ENCODE results near the gene CCSER1.
"Not testable (repeated sequence)": the region's sequence is repeated elsewhere in the genome, so short reads cannot be mapped to it uniquely, and the experiment has no call there.

CCSER1 gene

DNA sequence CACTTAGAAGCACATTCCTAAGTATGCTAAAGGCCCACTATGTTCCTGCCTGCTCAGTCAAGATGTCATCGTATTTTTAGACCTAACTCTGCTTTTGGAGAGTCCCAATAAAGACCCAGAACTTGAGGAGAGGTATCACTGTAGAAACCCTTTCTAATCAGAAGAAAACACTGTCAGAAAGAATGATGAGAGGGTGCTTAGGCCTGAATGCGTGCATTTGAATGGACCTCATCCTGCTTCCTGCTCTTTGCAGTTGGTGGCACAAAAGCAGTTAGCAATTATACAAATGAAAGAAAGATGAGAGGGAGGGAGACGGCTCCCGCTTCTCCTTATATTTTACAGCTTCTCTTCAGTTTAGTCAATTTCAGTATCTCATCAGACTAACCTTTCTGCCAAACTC, 987.2 kb downstream of the CCSER1 start:
- DNase-seq (ENCODE audit: low read depth in 1 of 2, low spot score in 1 of 2): no peak

DNA sequence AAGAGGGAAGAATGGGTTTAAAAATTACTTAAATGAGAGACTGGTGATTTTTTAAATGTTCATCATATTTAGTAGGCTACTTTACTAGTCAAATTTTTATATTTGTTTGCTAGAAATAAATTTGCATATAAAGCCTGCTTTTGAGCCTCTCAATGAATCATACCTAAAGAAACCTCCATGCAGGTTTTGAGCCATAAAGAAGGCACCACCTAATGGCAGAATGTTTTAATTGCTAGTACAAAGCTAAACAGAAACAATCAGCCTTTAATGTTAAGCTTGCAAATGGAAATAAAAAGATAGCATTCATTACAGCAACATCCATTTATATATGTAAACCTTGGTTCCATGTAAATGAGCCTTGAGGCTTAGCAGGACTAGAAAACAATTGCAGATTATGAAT, 989.7 kb downstream of the CCSER1 start:
- no peak for DNase-seq (ENCODE audit: low read depth in 1 of 2, low spot score in 1 of 2)

GRCh38 chr4:91118597-91118996, 991.4 kb downstream of the CCSER1 start:
- no peak for DNase-seq (ENCODE audit: low read depth in 1 of 2, low spot score in 1 of 2)

DNA sequence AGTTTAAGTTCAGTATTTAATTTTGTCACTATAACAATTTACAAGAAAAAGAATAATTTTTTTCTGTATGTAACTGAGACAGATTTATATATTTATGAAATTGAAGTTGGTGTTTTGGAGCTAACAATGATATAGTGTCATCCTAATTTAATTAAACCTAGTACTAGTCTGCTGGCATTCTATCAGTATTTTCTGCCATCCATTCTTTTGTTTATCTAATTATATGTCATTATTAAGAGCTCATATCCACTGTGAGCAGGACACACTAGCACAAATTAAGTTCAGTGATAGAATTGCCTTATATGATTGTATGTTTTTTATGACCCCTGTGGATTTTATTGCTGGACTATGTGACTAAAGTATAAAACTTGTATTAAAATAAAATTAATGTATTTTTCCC, 996.5 kb downstream of the CCSER1 start:
- no peak for DNase-seq (ENCODE audit: low read depth in 1 of 2, low spot score in 1 of 2)

- DNase-seq (ENCODE audit: low read depth in 1 of 2, low spot score in 1 of 2): no peak
Observed at GRCh38 chr4:91127192-91127591, 1000.0 kb downstream of the CCSER1 start.

DNA sequence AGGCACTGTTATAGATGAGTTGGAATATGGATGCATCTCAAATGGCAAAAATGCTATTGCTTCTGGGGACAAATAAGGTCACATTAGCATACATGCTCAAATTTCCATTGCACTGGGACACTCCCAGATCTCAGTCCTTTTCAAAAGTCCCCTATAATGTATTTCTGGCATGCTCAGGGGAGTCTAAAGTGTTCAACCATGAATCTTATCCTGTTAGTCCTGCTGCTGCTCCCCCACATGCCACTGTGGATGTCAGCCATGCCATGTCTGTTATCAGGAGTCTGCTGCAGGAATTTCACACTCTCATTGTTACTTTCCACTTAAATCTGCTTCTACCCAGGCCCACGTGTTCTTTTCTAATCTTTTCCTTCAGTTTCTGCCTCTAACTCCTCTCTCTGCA, 1000.6 kb downstream of the CCSER1 start:
- DNase-seq (ENCODE audit: low read depth in 1 of 2, low spot score in 1 of 2): no peak

DNA sequence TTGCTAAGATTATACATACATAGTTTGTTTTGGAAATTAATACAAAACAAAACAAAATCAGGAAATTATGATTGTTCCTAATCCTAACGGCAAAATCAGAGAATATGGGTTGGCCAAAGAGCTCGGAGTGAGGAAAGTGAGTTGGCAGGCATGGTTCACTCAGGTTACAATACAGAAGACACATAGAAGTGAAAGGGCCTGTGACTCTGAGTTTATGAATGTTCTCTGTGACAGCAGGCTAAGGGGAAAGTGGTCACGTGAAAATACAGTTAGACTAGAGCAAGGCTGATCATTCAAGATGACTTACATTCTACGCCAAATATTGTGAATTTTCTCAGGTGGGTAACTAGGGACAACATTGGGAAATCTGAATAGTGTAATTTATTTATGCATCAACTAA, 1001.3 kb downstream of the CCSER1 start:
- DNase-seq (ENCODE audit: low read depth in 1 of 2, low spot score in 1 of 2): no peak

- no peak for DNase-seq (ENCODE audit: low read depth in 1 of 2, low spot score in 1 of 2)
Observed at GRCh38 chr4:91147067-91147466, 1019.9 kb downstream of the CCSER1 start.

DNA sequence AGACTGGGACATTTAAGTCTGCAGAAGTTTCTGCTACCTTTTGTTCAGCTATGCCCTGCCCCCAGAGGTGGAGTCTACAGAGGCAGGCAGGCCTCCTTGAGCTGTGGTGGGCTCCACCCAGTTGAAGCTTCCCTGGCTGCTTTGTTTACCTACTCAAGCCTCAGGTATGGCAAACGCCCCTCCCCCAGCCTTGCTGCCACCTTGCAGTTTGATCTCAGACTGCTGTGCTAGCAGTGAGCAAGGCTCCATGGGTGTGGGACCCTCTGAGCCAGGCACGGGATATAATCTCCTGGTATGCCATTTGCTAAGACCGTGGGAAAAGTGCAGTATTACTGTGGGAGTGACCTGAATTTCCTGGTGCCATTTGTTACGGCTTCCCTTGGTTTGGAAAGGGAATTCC, 1026.8 kb downstream of the CCSER1 start:
- DNase-seq (ENCODE audit: low read depth in 1 of 2, low spot score in 1 of 2): not testable (repeated sequence)

GRCh38 chr4:91167864-91168653, 1040.9 kb downstream of the CCSER1 start:
- DNase-seq (ENCODE audit: low read depth in 1 of 2, low spot score in 1 of 2): not testable (repeated sequence)

DNA sequence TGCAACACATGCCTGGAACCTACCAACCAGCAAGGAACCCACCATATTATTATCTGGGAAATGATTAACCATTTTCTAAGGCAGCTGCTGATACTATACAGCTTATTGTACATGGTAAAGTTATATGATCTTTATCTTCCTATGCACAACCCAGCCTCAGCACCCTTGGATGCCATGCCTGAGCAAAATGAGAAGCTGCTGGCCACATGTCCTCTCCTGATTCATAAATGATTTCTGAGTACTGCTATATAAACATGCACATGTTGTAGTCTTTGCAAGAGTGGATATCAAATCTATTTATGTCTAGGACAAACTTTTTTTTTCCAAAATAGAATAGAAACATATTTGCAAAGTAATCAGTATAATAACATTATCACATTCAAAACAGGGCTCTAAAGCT, 1043.6 kb downstream of the CCSER1 start:
- DNase-seq (ENCODE audit: low read depth in 1 of 2, low spot score in 1 of 2): no peak

GRCh38 chr4:91171217-91171616, 1044.0 kb downstream of the CCSER1 start:
- DNase-seq (ENCODE audit: low read depth in 1 of 2, low spot score in 1 of 2): no peak

GRCh38 chr4:91185061-91185460, 1057.9 kb downstream of the CCSER1 start:
- DNase-seq (ENCODE audit: low read depth in 1 of 2, low spot score in 1 of 2): not testable (repeated sequence)

DNA sequence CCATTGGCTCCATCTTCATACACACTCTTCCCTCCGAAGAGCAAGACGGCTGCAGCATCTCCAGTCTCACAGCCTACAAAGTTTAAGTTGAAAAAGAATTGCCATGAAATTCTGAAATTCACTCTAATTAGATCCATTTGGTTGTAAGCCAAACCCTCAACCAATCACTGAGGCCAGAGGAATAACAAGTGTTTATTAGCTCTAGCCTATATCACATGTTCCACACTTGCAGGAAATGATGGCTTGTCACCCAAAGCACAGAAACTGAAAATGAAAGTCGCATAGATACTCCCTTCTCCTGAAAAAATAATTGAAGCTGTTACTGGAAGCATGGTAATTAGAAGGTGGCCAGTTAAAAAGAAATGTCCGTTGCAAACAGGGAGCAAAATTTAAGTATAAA, 1071.8 kb downstream of the CCSER1 start:
- DNase-seq (ENCODE audit: low read depth in 1 of 2, low spot score in 1 of 2): no peak

GRCh38 chr4:91207535-91207934, 1080.3 kb downstream of the CCSER1 start:
- no peak for DNase-seq (ENCODE audit: low read depth in 1 of 2, low spot score in 1 of 2)

GRCh38 chr4:91212211-91212610, 1085.0 kb downstream of the CCSER1 start:
- no peak for DNase-seq (ENCODE audit: low read depth in 1 of 2, low spot score in 1 of 2)

GRCh38 chr4:91217831-91218403, 1090.7 kb downstream of the CCSER1 start:
- not testable (repeated sequence) for DNase-seq (ENCODE audit: low read depth in 1 of 2, low spot score in 1 of 2)

DNA sequence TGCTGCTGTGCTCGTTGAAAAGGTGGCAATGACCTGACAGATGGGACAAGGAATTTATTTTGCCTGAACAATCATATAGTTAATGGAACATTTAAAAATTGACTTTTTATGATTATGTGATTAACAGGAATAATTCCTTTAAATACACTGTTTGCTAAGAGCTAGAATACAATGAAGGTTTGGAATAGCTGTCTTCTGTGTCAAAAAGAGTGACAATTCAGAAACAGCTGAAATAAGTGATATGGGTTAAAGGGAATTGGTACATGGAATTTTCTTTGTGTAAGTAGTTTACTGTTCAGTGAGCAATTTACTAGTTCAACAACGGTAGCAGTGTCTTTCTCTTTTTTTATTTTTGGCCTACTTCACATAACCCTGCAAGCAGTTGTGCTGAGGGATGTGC, 1093.1 kb downstream of the CCSER1 start:
- no peak for DNase-seq (ENCODE audit: low read depth in 1 of 2, low spot score in 1 of 2)

DNA sequence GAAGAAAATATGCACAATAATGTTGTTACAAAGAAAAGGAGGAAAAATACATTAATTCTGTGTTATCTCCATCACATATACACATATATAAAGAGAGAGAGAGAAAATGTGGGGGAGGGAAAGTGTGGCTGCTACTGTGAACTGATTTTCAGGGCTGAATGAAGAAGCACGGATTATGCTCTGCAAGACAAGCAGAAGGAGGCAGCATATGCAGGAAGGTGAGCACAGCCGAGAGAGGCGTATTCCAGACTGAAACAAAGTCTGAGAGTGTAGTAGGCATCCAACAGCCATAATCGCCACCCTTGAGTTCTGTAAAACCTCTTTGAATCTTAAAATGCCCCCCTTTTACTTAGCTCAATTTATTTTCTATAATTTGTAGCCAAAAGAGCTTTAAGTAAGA, 1094.8 kb downstream of the CCSER1 start:
- DNase-seq (ENCODE audit: low read depth in 1 of 2, low spot score in 1 of 2): no peak

GRCh38 chr4:91226867-91227266, 1099.7 kb downstream of the CCSER1 start:
- DNase-seq (ENCODE audit: low read depth in 1 of 2, low spot score in 1 of 2): no peak

- no peak for DNase-seq (ENCODE audit: low read depth in 1 of 2, low spot score in 1 of 2)
Observed at GRCh38 chr4:91228659-91229058, 1101.5 kb downstream of the CCSER1 start.

DNA sequence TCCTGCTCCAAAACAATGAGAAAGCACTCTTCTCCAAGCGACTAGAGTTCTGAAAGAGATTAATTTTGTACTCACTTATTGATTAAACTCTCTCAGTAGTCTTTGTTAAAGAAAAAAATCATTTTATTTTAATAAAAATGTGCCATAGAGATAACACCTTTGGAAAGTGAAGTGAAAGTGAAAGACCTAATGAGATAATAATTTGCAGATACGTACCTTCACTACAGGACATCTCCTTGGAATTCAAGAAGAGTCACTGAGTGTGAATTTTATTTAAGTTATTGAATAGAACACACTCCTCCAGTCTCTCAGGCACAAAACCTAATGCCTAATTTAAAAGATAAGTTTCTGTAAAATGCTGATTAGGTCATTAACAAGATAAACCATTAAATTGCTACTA, 1106.0 kb downstream of the CCSER1 start:
- no peak for DNase-seq (ENCODE audit: low read depth in 1 of 2, low spot score in 1 of 2)

DNA sequence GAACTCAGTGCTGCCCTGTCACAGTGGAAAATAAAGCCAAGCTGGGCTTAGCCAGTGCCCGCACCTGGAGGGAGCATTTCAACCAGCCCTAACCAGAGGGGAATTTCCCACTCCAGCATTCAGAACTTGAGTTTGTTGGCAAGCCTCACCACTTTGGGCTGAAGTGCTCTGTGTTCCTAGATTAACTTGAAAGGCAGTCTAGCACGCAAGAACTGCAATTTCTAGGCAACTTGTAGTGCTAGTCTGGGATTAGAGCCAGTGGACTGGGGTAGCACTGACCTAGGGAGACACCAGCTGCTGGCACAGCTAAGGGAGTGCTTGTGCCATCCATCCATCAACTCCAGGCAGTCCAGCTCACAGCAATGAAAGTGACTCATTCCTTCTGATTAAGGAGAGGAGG, 1115.9 kb downstream of the CCSER1 start:
- DNase-seq (ENCODE audit: low read depth in 1 of 2, low spot score in 1 of 2): no peak
